ENCODE results near the gene MIDN.
A peak's percentile ranks its signal among the peaks of the same experiment; 100 is the strongest.

The MIDN gene

GRCh38 chr19:1233115-1233667 is 15.2 kb upstream of the MIDN start:
- no peak for DNase-seq

DNA sequence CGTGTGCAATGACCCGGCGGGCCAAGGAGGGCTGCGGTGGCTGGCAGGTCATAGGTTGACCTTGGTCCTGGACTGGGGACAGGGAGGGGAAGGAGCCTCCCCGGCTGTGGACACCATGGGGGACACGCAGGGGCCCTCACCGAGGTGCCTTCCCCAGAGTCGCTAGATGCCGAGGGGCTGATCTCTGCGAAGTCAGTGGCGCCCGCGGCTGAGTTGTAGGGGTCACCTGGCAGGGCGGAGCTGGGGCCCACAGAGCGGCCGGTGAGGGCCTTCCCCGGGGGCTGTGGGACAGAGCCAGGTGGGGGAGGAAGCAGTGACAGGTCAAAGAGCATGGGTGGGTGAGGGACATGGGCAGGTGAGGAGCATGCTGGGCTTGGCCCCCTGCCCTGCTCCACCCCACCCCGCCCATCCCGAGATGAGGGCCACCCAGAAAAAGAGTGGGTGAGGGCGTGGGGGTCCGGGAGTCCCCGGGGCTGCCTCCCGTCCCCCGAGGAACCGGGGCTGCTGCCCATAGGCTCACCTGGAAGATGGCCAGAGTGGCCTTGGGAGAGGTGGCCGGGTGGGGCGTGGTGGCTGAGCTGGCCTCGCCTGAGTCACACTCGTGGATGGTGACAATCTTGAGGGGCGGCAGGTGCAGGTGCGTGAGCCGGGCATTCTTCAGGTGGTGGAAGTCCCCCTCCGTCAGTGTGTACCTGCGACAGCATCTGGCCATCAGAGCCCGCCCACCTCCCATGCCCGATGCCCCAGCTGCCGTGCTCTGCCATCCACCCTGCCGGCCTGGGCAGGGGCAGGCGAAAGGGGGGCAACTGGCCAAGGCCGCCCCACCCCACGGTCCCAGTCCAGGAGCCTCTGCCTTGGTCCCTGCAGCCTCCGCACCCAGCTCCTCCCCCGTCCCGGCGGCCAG is 14.1 kb upstream of the MIDN start:
- no peak for DNase-seq

- DNase-seq = no peak
Observed at GRCh38 chr19:1234955-1235380, 13.4 kb upstream of the MIDN start.

DNA sequence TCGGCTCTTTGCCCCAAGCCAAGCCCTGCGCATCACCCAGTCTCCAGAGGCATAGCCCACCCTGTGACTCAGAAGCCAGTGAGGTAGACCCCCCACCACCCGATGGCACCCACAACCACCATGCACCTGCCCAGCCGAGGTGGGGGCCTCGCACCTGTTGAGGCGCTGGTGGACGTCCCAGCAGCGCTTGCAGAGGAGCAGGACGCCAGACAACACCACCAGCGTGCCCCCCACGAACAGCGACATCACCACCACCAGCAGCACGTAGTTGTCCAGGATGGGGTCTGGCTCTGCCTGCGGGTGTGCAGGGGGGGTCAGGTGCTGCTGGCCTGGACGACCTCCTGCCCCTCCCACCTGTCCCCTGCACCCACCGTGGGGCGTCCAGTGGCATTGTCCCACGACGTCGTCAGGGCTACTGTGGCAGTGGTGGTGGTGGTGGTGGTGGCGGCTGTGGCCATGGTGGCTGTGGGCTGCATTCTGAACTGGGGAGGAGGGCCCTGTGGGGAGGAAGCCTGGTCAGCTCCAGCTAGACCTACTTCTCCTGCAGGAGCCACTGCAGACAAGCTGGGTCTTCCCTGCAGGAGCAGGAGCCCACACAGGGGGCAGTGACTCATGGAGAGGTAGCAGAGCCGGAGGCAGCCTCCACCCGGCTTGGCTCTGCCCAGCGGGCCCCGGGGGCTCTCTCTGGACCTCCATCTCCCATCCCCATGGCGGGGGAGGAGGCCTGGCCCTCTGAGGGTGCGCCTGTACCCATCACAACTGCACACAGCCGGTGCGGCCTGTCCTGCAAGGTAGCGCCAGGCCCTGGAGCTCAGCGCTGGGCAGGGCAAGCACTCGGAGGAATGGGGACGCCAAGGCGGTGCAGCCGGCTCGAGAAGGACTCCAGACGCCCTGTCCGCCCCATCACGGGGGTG is 12.5 kb upstream of the MIDN start:
- no peak for DNase-seq

GRCh38 chr19:1236576-1236975 is 11.8 kb upstream of the MIDN start:
- DNase-seq = no peak

- no peak for DNase-seq
Observed at GRCh38 chr19:1237027-1237659, 11.2 kb upstream of the MIDN start.

GRCh38 chr19:1237754-1238368 is 10.5 kb upstream of the MIDN start, which contains the start of gene CBARP:
CBARP (minus strand) TSS chr19:1238005; CDS start chr19:1236100, 1,905 bp downstream.
- peak in 2 of 6 experiments; percentile 39 to 43 for DNase-seq

DNA sequence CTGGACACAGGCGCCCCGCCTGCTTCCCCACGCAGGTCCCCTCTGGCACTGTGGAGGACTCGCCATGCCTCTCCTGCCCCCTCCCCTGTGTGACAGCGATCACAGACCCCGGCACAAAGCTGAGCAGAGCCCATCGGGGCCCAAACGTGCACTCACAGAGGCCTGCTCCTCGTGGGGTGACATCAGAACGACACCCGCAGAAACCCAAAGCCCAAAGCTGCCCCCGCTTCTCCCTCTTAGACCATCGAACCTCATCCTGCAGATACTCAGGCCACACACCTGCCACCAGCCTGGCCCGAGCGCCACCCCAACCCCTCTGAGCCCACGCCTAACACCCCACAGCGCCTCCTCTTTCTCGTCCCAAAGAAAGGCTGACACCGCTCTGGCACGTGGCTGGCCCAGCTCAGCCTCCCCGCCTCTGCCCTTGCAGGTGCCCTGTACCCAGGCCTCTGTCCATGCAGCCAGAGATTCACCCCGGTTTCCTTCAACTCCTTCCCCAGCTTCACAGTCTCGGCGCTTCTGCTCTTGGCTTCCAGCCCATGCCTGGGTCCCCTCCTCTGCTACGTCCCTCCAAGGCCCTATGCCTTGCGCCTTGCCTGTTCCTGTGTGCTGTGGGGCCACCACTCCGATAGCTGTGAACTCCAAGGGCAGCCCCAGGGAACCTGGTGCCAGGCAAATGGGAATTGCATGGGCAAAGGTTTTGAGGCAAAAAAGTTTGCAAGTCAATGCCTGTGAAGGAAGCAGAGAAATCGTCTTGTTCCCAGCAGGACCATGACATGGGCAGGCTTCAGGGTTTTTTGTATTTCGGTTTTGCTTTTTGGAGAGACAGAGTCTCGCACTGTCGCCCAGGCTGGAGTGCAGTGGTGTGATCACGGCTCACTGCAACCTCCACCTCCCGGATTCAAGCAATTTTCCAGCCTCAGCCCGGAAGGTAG is 9.7 kb upstream of the MIDN start:
- peak in 1 of 6 experiments; percentile 29 for DNase-seq

DNA sequence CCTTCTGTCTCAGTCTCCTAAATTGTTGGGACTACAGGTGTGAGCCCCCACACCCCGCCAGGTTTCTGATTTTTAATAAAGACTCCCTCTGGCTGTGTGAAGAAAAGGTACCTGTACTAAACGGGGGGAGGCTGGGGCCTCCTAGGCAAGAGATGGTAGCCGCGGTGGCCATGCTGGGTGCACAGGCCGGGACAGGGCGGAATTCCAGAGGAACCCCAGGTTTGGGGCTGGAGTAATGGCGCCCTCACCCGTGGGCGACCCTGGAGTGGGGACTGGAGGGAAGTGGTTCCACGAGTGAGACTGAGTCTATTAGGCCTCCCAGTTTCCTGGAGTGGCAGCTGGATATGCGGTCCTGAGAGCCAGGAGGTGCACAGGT is 9.0 kb upstream of the MIDN start:
- DNase-seq = no peak

DNA sequence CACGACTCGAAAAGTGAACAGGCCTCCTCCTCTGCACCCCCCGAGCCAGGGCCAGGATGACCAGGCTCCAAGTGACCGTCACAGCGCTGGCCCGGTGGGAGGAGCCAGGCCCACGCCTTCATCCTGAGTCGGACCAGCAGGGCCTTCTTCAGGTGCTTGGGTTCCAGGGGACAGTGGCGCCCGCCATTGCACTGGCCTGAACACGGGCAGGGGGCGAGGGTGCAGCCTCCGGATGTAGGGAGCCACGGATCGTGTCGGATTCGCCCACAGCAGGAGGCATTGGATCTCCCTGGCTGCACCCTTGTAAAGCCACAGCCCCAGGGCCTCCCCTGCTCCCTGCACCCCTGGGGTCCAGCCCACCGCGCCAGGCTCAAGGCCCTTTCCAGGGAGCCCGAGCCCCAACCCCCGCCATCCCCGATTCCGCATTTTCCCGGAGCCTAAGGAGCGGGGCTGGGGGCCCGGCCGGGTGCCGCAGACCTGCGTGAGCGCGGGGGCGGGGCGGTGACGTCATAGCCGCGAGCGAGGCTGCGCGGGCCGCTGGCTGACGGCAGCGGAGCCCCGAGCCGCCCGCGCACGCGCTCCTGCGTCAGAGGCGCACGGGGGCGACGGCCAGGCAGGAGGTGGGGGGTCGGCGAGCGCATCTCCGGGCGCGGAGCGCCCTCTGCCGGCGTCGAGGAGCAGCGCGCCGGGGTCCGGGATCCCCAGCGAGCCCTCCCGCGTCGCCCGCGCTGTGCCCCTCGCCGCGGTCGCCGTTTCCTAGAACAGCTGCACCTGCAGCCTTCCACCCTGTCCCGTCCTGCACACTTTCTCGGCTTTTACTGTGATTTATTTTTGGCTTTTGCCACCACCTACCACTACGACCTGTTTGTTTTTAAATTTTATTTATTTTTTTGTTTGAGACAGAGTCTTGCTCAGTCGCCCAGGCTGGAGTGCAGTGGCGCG is 8.3 kb upstream of the MIDN start:
- peak; percentile 87 to 93 (median 92) for DNase-seq

- DNase-seq = no peak
Observed at GRCh38 chr19:1240925-1241324, 7.5 kb upstream of the MIDN start.

DNA sequence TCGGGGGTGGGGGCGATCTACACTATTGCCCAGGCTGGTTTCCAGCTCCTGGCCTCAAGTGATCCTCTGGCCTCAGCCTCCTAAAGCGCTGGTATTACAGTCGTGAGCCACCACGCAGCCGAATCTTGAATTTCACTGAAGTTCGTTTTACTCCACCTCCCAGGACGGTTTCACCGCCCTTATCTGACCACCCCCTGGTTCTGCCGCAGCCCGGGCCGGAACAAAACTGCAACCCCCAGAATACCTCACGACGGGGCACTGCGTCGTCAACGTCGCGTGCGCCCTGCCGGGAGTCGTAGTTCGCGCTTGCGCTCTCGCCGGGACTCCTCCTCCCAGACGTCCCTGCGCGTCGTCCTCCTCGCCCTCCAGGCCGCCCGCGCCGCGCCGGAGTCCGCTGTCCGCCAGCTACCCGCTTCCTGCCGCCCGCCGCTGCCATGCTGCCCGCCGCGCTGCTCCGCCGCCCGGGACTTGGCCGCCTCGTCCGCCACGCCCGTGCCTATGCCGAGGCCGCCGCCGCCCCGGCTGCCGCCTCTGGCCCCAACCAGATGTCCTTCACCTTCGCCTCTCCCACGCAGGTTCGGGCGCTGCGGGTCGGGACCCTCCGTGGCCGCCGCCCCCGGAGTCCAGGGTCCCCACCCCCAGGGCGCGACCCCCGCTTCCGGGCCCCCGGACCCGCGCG is 6.8 kb upstream of the MIDN start, which contains the start of gene ATP5F1D:
Gene ATP5F1D, plus strand, starts transcription at position 335 of the 679 bp plus-strand sequence. Its CDS starts 100 bp downstream, at position 435.
- DNase-seq = peak; percentile 70 to 84 (median 79)

GRCh38 chr19:1243768-1244692 is 4.4 kb upstream of the MIDN start:
- peak; percentile 71 to 87 (median 80) for DNase-seq

- DNase-seq = no peak
Observed at GRCh38 chr19:1244693-1245451, 3.5 kb upstream of the MIDN start.

GRCh38 chr19:1245494-1246264 is 2.7 kb upstream of the MIDN start:
- no peak for DNase-seq

All from stimulated activated naive CD4-positive, alpha-beta T cell (primary cell).